ENCODE results near the gene PTPRN2.

DNA sequence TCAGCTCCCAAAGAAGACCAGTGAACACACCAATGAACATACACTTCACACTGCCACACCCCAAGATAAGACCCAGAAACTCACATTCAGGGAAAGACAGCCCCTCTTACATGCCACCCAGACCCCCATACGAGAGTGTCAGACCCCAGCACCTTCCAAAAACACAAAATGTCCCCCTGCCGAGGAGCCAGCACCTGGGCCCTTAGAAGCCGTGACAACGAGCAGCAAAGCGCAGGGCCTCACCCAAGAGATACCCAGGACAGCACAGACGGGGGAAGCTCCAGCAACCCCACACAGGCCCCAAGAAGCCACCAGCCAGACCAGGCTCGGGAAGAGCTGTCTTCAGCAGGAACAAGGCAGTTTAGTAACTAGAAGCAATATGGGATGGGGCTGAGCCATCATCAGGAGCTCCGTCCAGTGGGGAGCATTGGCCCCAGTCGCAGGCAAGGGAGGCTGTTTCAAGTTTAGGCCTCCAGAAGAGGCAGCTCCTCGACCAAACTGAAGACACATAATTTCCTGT lies 243.6 kb downstream of the PTPRN2 start:
- TF ChIP-seq SMC3 (IDR thresholded peaks at IDR 0.05; ENCODE audit: low read depth, low read length) (no peak), FOXJ3 (CRISPR knock-in tag; IDR thresholded peaks at IDR 0.05) (no peak), NRF1 (IDR thresholded peaks at IDR 0.05; ENCODE audit: low read depth, low read length) (no peak), EP300 (IDR thresholded peaks at IDR 0.05; ENCODE audit: borderline replicate concordance in 1 of 2, low read depth in 1 of 2, low read length in 1 of 2) (no peak), POLR2AphosphoS5 (IDR thresholded peaks at IDR 0.05; ENCODE audit: low read depth, low read length) (no peak), CHD2 (IDR thresholded peaks at IDR 0.05; ENCODE audit: low read length, partially characterized antibody) (no peak)
- TF ChIP-seq, protein P1, sequence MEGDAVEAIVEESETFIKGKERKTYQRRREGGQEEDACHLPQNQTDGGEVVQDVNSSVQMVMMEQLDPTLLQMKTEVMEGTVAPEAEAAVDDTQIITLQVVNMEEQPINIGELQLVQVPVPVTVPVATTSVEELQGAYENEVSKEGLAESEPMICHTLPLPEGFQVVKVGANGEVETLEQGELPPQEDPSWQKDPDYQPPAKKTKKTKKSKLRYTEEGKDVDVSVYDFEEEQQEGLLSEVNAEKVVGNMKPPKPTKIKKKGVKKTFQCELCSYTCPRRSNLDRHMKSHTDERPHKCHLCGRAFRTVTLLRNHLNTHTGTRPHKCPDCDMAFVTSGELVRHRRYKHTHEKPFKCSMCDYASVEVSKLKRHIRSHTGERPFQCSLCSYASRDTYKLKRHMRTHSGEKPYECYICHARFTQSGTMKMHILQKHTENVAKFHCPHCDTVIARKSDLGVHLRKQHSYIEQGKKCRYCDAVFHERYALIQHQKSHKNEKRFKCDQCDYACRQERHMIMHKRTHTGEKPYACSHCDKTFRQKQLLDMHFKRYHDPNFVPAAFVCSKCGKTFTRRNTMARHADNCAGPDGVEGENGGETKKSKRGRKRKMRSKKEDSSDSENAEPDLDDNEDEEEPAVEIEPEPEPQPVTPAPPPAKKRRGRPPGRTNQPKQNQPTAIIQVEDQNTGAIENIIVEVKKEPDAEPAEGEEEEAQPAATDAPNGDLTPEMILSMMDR (IDR thresholded peaks at IDR 0.05), result no peak
- TF ChIP-seq, protein P2, sequence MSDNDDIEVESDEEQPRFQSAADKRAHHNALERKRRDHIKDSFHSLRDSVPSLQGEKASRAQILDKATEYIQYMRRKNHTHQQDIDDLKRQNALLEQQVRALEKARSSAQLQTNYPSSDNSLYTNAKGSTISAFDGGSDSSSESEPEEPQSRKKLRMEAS (IDR thresholded peaks at IDR 0.05; ENCODE audit: low read depth), result no peak
